ENCODE measurements around the gene TBX19.

GRCh38 chr1:168341483-168341975, 60.9 kb downstream of the TBX19 start:
- no peak for TF ChIP-seq CTCF (IDR thresholded peaks at IDR 0.05)
- TF ChIP-seq EP300 (IDR thresholded peaks at IDR 0.05) = no peak

Data from tibial nerve (tissue), 4 donors.